DMS 273 (cell line): ENCODE data around the gene ABCC6.
A peak's percentile ranks its signal among the peaks of the same experiment; 100 is the strongest.
"Not testable (repeated sequence)": the region's sequence is repeated elsewhere in the genome, so short reads cannot be mapped to it uniquely, and the experiment has no call there.

Source experiments
- DNase-seq: peaks from one replicate; lab custom pipeline; 2025; ENCODE audit not compliant: unreplicated experiment; lab: John Stamatoyannopoulos, UW

ABCC6 gene

GRCh38 chr16:16223662-16224241 is 458 bp upstream of the ABCC6 start:
- not testable (repeated sequence) for DNase-seq

GRCh38 chr16:16221382-16221781 is 1.9 kb downstream of the ABCC6 start:
- DNase-seq = not testable (repeated sequence)

DNA sequence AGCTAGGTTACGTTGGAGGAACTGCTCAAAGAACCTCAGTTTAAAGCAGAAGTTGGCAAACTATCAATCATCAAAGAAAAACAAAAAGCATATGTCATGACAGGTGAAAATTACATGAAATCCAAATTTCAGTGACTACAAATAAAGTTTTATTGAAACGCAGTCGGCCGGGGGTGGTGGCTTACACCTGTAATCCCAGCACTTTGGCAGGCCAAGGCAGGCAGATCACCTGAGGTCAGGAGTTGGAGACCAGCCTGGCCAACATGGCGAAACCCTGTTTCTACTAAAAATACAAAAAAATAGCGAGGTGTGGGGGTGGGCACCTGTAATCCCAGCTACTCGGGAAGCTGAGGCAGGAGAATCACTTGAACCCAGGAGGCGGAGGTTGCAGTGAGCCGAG is 2.8 kb downstream of the ABCC6 start:
- DNase-seq = not testable (repeated sequence)

GRCh38 chr16:16218787-16219186 is 4.5 kb downstream of the ABCC6 start:
- not testable (repeated sequence) for DNase-seq

- not testable (repeated sequence) for DNase-seq
These were observed 4.9 kb downstream of the ABCC6 start for GRCh38 chr16:16218349-16218748.

DNA sequence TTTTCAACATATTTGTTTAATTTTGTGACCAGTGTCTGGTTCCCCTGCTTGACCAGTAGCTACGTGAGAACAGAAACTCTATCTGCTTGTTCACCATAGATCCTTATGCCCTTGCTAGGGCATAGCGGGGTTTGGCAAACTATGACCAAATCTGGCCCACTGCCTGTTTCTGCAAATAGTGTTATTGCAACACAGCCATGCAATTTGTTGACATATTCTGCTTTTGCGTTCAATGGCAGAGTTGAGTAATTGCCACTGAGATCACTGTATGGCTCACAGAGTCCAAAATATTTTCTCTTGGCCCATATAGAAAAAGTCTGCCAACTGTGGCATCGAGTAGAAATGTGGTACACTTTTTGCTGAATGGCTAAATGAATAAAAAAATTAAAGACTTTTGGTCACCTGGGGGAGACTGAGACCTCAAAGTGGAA is 9.4 kb downstream of the ABCC6 start:
- not testable (repeated sequence) for DNase-seq

GRCh38 chr16:16211404-16211803 is 11.9 kb downstream of the ABCC6 start:
- DNase-seq = not testable (repeated sequence)

DNA sequence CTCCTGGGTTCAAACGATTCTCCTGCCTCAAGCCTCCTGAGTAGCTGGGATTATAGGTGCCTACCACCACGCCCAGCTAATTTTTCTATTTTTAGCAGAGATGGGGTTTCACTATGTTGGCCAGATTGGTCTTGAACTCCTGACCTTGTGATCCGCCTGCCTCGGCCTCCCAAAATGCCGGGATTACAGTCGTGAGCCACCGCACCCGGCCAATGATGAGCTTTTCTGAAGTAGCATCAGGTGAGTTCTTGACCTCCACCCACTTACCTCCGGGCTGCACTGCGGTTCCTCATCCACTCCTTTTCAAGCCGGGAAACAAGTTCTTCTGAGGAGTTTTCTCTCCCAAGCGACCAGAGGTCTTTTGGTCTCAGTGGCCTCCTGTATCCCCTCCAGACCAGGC is 14.8 kb downstream of the ABCC6 start:
- not testable (repeated sequence) for DNase-seq

GRCh38 chr16:16207787-16208334 is 15.4 kb downstream of the ABCC6 start:
- not testable (repeated sequence) for DNase-seq

DNA sequence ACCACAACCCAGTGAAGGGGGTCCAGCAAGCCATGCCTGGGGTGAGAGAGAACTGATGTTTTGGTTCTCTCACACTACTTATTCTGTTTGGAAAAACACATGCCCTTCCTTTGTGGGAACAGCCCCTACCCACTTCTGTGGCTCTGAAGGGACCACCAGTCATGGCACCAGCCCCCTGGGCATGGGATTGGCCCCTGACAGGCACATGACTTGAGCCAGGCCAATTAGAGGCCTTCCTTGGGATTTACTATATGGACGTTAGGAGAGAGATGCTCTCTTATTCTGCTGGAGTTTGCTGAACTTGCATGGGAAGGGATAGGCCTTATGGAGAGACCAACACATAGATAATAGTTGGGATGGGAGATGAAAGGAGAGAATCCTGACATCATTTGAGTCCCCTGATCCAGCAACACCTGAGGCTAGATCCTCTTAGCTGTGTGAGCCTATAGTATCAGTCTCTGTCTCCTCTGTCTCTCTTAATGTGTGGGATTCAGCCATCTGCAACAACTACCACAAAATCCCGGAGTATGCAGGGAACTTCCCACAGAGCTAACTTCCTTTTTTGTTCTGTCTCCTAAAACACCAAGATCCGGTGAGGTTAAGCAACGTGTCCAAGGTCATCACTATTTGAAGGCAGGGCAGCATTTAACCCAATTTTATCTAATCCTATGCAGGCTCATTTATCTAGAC is 16.1 kb downstream of the ABCC6 start:
- not testable (repeated sequence) for DNase-seq

GRCh38 chr16:16205864-16206263 is 17.4 kb downstream of the ABCC6 start:
- DNase-seq = not testable (repeated sequence)

- DNase-seq = not testable (repeated sequence)
These were observed 18.7 kb downstream of the ABCC6 start for GRCh38 chr16:16204552-16204951.

GRCh38 chr16:16203494-16203893 is 19.8 kb downstream of the ABCC6 start:
- not testable (repeated sequence) for DNase-seq

DNA sequence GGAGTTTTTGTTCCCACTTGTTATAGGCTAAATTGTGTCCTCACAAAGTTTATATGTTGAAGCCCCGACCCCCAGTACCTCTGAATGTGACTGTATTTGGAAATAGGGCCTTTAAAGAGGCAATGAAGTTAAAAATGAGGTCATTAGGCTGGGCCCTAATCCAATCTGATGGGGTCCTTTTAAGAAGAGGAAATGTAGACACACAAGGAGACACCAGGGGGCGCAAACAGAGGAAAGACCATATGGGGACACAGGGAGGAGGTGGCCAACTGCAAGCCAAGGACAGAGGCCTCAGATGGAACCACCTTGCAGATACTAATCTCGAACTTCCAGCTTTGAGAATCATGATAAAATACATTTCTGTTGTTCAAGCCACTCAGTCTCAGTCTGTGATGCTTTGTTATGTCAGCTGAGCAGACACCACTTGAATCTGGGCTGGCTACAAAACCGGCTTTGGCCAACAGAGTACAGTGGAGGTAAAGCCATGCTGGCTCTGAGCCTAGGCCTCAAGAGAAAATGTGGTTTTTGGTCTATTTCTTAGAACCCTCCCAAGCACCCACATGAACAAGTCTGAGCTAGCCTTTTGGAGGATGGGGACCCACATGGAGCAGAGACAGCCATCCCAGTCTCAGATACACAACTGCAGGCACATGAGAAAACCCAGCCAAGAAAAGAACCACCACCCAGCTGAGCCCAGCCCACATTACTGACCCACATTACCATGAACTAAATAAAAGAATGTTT is 20.7 kb downstream of the ABCC6 start:
- peak; percentile 88 for DNase-seq

GRCh38 chr16:16201880-16202279 is 21.4 kb downstream of the ABCC6 start:
- not testable (repeated sequence) for DNase-seq

DNA sequence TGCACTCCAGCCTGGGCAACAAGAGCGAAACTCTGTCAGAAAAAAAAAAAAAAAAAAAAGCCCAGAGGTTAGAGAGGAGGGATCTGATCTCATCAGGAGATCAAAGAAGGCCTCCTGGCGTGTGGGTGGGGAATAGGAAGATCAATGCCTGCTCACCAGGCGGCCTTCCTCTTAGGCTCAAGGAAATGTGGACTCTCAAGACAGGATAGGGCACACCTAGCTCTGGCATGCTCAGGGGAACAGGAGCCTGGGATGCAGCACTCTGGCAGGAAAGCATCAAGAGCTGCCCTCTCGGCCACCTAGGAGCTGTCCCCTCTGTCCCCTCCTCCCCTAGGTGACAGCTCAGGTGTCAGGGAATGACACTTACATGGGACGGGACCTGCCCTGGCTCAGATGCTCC is 22.9 kb downstream of the ABCC6 start:
- DNase-seq = not testable (repeated sequence)

DNA sequence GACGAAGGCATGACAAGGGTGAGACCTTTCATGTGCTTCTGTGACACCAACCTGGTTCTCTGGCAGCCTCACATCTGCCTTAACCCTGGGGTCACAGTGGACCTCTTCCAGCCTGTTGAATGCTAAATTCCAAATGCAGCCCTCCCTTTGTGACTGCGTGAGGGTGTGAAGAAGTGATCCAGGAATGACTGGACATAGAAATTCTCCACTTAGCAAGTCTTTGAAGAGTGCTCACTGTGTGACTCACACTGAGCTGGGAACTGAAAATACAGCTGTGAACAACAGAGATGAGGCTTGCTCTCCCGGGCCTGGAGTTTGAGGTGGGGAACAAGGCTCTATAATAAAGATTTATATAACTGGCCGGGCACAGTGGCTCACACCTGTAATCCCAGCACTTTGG is 23.9 kb downstream of the ABCC6 start:
- not testable (repeated sequence) for DNase-seq

DNA sequence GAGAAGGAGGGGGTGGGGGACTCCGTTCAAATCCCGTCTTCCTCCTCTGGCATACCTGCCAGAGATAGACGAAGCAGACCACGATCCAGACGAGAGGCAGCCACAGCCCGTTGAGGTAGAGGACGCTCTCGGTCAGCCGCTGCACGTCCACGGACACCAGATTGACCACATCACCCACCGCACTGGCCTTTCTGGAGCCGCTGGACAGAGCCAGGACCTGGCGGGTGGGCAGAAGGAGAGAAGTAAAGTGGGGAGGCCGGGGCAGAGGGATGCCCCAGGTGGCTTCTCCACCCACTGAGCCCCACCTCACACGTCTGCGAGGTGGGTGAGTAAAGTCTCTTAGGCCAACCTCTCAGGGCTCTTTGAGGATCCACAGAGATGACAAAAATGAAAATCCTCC is 25.3 kb downstream of the ABCC6 start:
- no peak for DNase-seq

DNA sequence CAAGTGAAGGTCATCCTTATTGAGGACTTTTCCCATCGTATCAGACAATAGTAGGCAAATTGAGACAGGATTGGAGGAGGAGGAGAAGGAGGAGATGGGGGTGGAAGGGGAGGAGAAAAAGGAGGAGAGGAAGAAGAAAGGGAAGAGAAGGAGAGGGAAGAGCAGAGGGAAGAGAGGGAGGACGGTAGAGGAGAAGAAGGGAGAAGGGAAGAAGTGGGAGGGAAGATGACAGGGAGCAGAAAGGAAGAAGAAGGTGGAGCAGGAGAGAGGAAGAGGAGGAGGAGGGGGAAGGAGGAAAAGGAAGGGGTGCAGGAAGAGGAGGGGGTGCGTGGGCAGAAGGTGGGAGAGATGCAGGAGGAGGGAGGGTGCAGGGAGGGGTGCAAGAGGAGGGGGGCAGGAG is 26.0 kb downstream of the ABCC6 start:
- no peak for DNase-seq

DNA sequence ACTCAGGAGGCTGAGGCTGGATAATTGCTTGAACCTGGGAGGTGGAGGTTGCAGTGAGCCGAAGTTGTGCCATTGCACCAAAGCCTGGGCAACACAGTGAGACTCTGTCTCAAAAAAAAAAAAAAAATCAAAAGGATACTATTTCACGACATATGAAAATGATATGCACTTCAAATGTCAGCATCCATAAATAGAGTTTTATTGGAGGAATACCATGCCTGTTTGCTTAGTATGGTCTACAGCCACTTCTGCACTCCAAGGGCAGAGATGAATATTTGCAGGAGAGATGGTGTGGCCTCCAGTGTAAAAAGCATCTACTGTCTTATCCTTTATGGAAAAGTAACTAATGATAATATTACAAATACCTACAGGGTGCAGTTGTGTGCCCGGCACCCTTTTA is 27.2 kb downstream of the ABCC6 start:
- no peak for DNase-seq

DNA sequence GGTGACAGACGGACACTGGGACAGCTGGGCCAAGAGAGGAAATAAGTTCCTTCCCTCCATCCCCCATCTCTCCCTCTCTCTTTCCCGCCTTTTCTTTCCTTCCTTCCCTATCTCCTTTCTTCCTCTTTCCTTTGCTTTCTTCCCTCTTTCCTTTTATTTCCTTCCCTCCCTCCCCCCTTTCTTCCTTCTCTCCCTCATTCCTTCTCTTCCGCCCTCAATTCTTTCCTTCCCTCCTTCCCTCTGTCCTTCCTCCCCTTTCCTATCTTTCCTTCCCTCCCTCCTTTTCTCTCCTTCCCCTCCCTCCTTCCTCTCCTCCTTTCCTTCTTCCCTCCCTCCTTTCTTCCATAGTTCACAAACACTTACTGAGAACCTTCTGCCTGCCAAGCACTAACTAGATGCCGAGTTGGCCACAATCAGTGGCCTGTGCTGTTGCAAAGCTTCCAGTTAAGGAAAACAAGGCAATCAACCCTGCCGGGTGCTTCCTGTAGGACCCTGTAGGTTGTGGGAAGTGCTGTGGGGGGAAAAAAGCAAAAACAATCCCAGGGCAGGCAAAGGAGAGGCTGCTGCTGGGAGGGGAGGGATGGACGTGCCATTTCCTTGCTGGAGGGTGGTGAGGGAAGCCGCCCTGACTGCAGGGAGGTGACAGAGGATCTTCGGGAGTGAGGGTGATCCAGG is 31.7 kb downstream of the ABCC6 start:
- no peak for DNase-seq
